HG03139 (cell line): ENCODE results near the gene E2F2.
"Not testable (repeated sequence)": the region's sequence is repeated elsewhere in the genome, so short reads cannot be mapped to it uniquely, and the experiment has no call there.

Experiments
- ATAC-seq: cut with Tn5 transposase; IDR thresholded peaks from one replicate; pipeline ENCODE4 v1.9.1; 2021; ENCODE audit not compliant: unreplicated experiment

E2F2 gene

GRCh38 chr1:23525558-23526250, 5.3 kb downstream of the E2F2 start:
- no peak for ATAC-seq

DNA sequence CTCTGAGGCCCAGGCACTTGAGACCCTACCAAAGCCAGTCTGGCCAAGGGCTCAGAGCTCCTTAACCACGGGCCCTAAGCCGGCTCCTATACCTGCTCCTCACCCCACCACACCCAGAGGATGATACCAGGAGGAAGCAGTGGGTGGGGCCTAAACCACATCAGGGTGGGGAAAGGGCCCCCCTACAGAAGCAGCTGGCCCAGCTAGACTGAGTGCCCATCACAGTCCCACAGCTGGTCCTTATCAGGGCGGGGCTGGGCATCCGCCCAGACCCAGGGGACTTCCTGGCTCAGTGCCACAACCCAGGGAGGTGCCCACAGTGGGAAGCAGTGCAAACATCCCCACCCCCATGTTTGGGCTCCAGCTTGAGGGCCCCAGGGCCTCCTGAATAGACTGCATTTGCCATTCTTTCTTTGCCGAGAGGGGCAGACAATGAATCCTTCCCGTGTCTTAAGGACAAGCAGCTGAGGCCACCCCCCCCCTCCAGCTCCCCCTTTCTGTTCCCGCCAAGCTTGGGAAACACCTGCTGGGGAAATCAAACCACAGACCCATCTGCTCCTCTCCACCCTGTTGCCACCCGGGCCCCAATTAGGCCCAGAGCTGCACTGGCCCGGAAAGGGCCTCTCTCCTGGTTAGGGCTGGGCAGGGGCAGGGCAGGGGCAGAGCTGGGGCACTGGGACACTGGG, 6.2 kb downstream of the E2F2 start:
- no peak for ATAC-seq

GRCh38 chr1:23524163-23524562, 6.9 kb downstream of the E2F2 start:
- ATAC-seq: no peak

GRCh38 chr1:23522244-23522982, 8.6 kb downstream of the E2F2 start:
- no peak for ATAC-seq

DNA sequence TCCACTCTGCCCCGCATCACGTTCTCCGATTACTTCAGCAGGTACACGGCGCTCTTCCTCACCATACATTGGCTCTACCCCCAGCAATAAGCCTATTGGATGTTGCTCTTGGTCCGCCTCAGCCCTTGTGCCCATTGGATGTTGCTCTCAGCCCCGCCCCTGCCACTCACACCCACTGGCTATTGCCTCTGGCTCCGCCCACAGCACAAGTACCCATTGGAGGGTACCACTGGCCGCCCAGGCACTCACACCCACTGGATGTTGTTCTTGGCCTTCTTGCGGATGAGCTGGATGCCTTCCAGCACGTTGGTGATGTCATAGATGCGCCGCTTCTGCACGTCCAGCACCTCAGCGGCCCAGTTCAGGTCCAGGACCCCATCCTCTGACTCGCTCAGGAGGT, 9.4 kb downstream of the E2F2 start:
- ATAC-seq: no peak

GRCh38 chr1:23517581-23517980, 13.5 kb downstream of the E2F2 start:
- no peak for ATAC-seq

GRCh38 chr1:23515905-23516304, 15.1 kb downstream of the E2F2 start:
- ATAC-seq: no peak

GRCh38 chr1:23514111-23514679, 16.8 kb downstream of the E2F2 start:
- ATAC-seq: no peak

GRCh38 chr1:23509896-23510295, 21.1 kb downstream of the E2F2 start:
- ATAC-seq: no peak

GRCh38 chr1:23506376-23507107, 24.5 kb downstream of the E2F2 start:
- ATAC-seq: no peak

GRCh38 chr1:23505851-23506250, 25.2 kb downstream of the E2F2 start:
- ATAC-seq: no peak

- not testable (repeated sequence) for ATAC-seq
Measured at GRCh38 chr1:23504156-23504555, 26.9 kb downstream of the E2F2 start.

- ATAC-seq: no peak
Measured at GRCh38 chr1:23502951-23503350, 28.1 kb downstream of the E2F2 start.

- no peak for ATAC-seq
Measured at GRCh38 chr1:23500466-23500865, 30.6 kb downstream of the E2F2 start.

GRCh38 chr1:23497777-23498439, 33.1 kb downstream of the E2F2 start:
- no peak for ATAC-seq

DNA sequence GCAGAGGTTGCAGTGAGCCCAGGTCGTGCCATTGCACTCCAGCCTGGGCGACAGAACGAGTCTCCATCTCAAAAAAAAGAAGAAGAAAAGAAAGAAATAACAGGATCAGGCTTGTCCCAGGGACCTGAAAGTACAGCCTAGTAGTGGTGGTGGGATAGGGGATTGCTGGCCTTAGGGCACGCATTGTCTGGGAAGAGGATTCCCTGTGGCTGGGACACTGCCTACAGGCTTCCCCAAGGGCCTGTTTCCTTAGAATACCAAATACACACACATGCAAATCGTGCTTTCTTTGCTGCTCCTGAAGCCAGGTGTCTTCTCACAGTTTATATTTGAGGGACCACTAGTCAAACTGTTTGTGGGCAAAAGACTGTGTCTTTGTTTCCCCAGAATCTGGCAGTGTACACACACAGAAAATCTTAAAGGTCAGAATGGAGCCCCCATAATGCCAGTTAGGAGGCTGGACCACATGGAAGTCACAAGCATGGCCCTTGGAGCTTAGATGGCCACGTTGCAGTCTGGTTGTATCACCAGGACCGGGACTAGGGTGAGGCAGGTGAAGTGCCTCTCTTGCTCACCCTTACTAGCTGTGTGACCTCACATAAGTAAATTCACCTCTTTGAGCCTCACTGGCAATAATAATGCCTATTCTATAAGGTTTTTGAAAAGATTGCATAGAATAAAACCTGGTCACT, 34.4 kb downstream of the E2F2 start:
- no peak for ATAC-seq

GRCh38 chr1:23494836-23495235, 36.2 kb downstream of the E2F2 start:
- not testable (repeated sequence) for ATAC-seq

DNA sequence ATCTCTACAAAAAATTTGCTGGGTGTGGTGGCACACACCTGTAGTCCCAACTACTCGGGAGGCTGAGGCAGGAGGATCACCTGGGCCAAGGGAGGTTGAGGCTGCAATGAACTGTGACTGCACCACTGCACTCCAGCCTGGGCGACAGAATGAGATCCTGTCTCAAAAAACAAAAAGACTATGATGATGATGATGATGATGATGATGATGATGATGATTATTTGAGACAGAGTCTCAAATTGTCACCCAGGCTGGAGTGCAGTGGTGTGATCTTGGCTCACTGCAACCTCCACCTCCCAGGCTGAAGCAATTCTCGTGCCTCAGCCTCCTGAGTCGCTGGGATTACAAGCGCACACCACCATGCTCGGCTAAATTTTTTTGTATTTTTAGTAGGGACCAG, 38.3 kb downstream of the E2F2 start:
- not testable (repeated sequence) for ATAC-seq

DNA sequence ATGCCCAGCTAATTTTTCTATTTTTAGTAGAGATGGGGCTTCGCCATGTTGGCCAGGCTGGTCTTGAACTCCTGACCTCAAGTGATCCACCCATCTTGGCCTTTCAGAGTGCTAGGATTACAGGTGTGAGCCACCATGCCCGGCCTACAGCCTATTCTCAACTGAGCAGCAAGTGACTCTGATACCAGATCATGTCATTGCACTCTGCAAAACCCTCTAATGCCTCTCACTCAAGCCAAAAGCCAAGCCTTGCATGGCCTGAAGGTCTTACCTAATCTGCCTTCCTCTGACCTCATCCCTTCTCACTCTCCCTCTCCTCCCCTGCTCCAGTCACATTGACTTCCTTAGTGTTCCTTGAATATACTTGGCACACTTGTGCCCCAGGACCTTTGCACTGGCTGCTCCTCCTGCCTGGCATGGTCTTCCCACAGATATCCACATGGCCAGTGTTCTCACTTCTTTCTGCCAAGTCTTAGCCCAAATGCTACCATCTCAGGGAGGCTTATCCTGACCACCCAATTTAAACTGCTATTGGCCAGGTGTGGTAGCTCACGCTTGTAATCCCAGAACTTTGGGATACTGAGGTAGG, 38.8 kb downstream of the E2F2 start:
- ATAC-seq: no peak

DNA sequence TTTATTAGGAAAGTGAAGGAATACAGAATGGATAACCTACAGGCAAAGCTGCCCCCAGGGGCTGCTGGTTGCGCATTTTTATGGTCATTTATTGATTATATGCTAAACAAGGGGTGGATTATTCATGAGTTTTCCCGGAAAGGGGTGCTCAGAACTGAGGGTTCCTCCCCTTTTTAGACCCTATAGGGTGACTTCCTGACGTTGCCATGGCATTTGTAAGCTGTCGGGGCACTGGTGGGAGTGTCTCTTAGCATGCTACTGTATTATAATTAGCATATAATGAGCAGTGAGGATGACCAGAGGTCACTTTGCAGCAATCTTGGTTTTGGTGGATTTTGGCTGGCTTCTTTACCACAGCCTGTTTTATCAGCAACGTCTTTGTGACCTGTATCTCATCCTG, 41.2 kb downstream of the E2F2 start:
- ATAC-seq: no peak
